A549 treated with GW870086 at 1 μM for 4 hours (cell line): ENCODE data around the gene SMIM32. TPM values are rescaled to one million over a fixed set of nuclear protein-coding genes. Genes with fewer than 3 reads are reported as not detected.

Experiments used
- total RNA-seq: library from RNA; stranded (reverse); fragments of 200-300 nt; extraction: Qiagen RNA extraction; gene quantifications from 5 replicates; pipeline ENCODE4 v1.2.3, GENCODE V29; 2022; ENCODE audit warnings: low read depth

SMIM32 gene
- total RNA-seq: not detected in 5 replicates

GRCh38 chr5:136192526-136193321, at the start of gene SMIM32:
Gene SMIM32 (minus strand): TSS chr5:136193162. CDS start chr5:136192524, 638 bp downstream.

Other genes with a start within 250 kb of the SMIM32 start
- not detected in 5 replicates for gene LECT2, start 238.2 kb downstream of the SMIM32 start, total RNA-seq
- 1,294 to 1,839 TPM (median 1,618 TPM) in 5 replicates for gene TGFBI, start 164.2 kb downstream of the SMIM32 start, total RNA-seq
- 19.4 to 34.0 TPM (median 31.2 TPM) in 5 replicates for gene SMAD5, start 60.3 kb downstream of the SMIM32 start, total RNA-seq
- gene TRPC7, start 172.4 kb upstream of the SMIM32 start, total RNA-seq: 0.08 TPM in 1 of 5 replicates, not detected in the others